Subcutaneous abdominal adipose tissue (tissue), 5 donors: ENCODE data around the gene CNTNAP5.
"Not testable (repeated sequence)": the region's sequence is repeated elsewhere in the genome, so short reads cannot be mapped to it uniquely, and the experiment has no call there.

Experiments used
- H3K27ac ChIP-seq: one replicate; pipeline ENCODE4 v1.7.0; 2013; ENCODE audit warnings: low read depth, mild to moderate bottlenecking, inconsistent platforms, low read length, moderate library complexity
- H3K27me3 ChIP-seq, 5 donors: one replicate each; pipeline ENCODE4 v1.7.0; 2013; ENCODE audit warnings: low read length in 5 of 5, inconsistent platforms in 1 of 5; ENCODE audit not compliant: control insufficient read depth in 5 of 5, insufficient read depth in 4 of 5
- H3K36me3 ChIP-seq, 5 donors: one replicate each; pipeline ENCODE4 v1.7.0; 2013; ENCODE audit warnings: low read length in 5 of 5; ENCODE audit not compliant: control insufficient read depth in 5 of 5, insufficient read depth in 5 of 5
- H3K4me1 ChIP-seq, 5 donors: one replicate each; pipeline ENCODE4 v1.7.0; 2013; ENCODE audit warnings: low read length in 5 of 5, mild to moderate bottlenecking in 3 of 5, moderate library complexity in 1 of 5; ENCODE audit not compliant: control insufficient read depth in 5 of 5, insufficient read depth in 5 of 5
- H3K4me3 ChIP-seq, 5 donors: one replicate each; pipeline ENCODE4 v1.7.0; 2013; ENCODE audit warnings: low read length in 5 of 5, low read depth in 1 of 5
- H3K9ac ChIP-seq, 5 donors: one replicate each; pipeline ENCODE4 v1.7.0; 2013; ENCODE audit warnings: low read length in 5 of 5, mild to moderate bottlenecking in 4 of 5, moderate library complexity in 3 of 5
- H3K9me3 ChIP-seq, 5 donors: one replicate each; pipeline ENCODE4 v1.7.0; 2013; ENCODE audit warnings: low read length in 5 of 5; ENCODE audit not compliant: control insufficient read depth in 5 of 5
- donor health status: healthy.
- donor health status: healthy.
- donor health status: healthy.
- donor health status: healthy.
- donor health status: healthy.

Gene CNTNAP5

DNA sequence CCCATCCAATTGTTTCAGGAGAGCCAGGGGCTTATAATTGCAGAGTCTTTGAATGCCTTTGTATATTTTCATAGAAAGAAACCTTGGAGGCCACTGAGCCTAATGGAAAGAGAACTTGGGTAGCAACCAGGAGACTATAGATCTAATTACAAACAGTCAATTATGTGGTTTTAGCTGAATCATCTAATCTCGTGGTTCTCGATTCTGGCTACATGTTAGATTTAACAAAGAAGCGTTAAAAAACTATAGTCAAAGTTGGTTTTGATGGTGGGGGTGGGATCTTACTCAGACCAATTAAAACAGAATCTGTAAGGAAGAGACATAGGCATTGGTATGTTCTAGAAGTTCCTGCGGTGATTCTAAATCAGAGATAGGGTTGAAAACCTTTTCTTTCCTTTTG lies 344.1 kb downstream of the CNTNAP5 start:
- H3K4me1 ChIP-seq = no peaks in the 10 kb centered on the region
- H3K9ac ChIP-seq = no peak overlapping the region
- no peak overlapping the region for H3K27ac ChIP-seq
- no peaks in the 10 kb centered on the region for H3K36me3 ChIP-seq
- H3K9me3 ChIP-seq = no peaks in the 10 kb centered on the region
- H3K4me3 ChIP-seq = no peak overlapping the region
- H3K27me3 ChIP-seq = no peaks in the 10 kb centered on the region

DNA sequence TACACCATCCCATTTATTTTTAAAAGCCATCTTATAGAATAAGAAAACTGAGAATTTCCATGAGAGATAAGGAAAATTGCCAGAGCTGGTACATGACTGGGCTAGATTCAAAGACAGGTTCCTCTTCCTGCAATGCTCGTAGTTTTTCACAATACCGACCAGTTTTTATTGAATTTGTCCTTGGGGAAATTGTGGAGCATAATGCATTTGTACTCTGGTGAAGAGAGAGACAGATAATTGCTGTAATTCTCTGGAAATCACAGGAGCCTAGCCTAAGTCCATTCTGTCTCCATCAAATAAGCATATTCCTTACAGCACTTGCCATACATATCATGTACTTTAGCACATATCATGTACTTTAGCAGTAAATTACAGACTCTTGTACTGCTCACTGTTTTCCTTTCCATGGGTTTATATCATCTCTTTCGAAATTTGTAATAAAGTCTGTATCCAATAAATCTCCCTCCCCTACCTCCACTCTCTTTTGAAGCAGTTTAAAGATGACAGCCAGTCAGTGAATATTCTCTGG lies 355.2 kb downstream of the CNTNAP5 start:
- Histone ChIP-seq H3K4me1 (no peaks in the 10 kb centered on the region), H3K9ac (no peak overlapping the region), H3K9me3 (peaks cover 0 to 6% (median 4%) of the 10 kb centered on the region in 5 donors), H3K27ac (no peak overlapping the region), H3K27me3 (no peaks in the 10 kb centered on the region), H3K4me3 (no peak overlapping the region), H3K36me3 (no peaks in the 10 kb centered on the region)

DNA sequence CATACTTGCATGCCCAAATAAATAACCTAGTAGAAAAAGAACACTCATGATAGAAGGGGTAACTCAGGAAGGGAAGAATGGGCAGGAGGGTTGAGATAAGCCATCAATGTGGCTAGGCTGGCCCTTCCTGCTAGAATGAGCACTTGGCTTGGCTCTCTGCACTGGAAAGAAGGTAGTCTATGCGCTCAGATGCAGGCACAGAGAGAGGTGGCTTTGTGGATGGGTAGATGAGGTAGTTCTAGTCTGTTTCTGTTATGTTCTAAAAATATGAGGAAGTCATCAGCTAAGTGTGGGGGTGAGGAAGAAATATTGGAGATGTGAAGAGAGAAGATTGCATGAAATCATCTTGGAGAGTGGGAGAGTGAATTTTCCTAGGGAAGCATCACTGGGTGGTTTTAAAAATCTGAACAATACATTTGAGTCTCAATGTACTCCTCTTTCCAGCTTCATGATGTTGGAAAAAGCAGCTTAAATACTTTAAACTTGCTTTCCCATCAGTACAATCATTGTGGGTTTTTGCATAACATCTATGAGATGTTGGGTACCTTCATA lies 357.1 kb downstream of the CNTNAP5 start:
- no peaks in the 10 kb centered on the region for H3K36me3 ChIP-seq
- H3K9ac ChIP-seq = no peak overlapping the region

DNA sequence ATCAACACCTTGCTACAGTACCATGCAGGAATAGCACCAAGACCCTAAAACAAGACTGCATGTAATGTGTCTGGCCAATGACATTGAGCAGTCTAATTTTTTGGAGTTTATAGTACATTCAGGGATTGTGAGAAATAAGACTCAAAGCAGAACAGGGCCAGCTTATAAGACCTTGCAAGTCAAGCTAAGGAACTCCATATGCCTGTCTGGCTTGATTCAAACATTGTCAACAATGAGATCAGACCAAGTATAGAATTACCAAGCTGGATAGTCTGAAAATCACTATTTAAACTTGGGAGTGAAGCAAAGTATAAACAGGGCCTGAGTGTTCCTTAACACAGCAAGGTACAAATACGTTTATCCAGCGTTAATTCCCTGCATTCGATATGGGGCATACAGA lies 370.9 kb downstream of the CNTNAP5 start:
- no peaks in the 10 kb centered on the region for H3K36me3 ChIP-seq
- no peak overlapping the region for H3K27ac ChIP-seq
- H3K4me3 ChIP-seq = no peak overlapping the region
- no peak overlapping the region for H3K9ac ChIP-seq
- no peaks in the 10 kb centered on the region for H3K4me1 ChIP-seq
- no peaks in the 10 kb centered on the region for H3K27me3 ChIP-seq
- no peaks in the 10 kb centered on the region for H3K9me3 ChIP-seq

More for the DNA sequence above, 357.1 kb downstream of the CNTNAP5 start:
- Histone ChIP-seq H3K4me3 (no peak overlapping the region), H3K4me1 (no peaks in the 10 kb centered on the region), H3K9me3 (peaks cover 0 to 6% (median 4%) of the 10 kb centered on the region in 5 donors), H3K27ac (no peak overlapping the region), H3K27me3 (no peaks in the 10 kb centered on the region)

DNA sequence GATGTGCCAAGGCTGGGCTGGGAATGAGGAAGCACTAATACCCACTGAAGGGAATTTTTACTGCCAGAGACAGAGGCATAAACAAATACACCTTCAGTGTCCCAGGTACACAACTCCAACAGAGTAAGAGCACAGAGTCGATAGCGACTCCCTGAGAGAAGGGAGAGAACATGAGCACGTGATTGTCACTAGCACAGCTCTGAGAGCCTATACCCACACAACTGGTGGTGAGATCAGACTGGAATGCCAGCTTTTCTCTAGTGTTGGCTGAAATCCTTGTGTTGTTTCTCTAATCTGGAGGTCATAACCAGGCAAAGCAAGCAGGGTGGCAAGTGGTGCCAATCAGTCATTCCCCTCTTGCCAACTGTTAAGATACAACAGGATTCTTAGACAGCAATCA lies 377.2 kb downstream of the CNTNAP5 start:
- H3K27ac ChIP-seq = no peak overlapping the region
- H3K36me3 ChIP-seq = no peaks in the 10 kb centered on the region
- no peak overlapping the region for H3K4me3 ChIP-seq

DNA sequence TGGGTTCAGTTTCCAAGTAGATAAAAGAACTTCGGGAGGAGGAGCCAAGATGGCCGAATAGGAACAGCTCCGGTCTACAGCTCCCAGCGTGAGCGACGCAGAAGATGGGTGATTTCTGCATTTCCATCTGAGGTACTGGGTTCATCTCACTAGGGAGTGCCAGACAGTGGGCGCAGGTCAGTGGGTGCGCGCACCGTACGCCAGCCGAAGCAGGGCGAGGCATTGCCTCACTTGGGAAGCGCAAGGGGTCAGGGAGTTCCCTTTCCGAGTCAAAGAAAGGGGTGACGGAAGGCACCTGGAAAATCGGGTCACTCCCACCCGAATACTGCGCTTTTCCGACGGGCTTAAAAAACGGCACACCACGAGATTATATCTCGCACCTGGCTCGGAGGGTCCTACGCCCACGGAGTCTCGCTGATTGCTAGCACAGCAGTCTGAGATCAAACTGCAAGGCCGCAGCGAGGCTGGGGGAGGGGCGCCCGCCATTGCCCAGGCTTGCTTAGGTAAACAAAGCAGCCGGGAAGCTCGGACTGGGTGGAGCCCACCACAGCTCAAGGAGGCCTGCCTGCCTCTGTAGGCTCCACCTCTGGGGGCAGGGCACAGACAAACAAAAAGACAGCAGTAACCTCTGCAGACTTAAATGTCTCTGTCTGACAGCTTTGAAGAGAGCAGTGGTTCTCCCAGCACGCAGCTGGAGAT lies 382.9 kb downstream of the CNTNAP5 start:
- H3K4me1 ChIP-seq, H3K9me3 ChIP-seq, H3K4me3 ChIP-seq, H3K9ac ChIP-seq, H3K36me3 ChIP-seq, H3K27ac ChIP-seq, H3K27me3 ChIP-seq: not testable (repeated sequence)

More for the DNA sequence above, 377.2 kb downstream of the CNTNAP5 start:
- H3K27me3 ChIP-seq = no peaks in the 10 kb centered on the region
- H3K9me3 ChIP-seq = no peaks in the 10 kb centered on the region
- H3K4me1 ChIP-seq = no peaks in the 10 kb centered on the region
- no peak overlapping the region for H3K9ac ChIP-seq

DNA sequence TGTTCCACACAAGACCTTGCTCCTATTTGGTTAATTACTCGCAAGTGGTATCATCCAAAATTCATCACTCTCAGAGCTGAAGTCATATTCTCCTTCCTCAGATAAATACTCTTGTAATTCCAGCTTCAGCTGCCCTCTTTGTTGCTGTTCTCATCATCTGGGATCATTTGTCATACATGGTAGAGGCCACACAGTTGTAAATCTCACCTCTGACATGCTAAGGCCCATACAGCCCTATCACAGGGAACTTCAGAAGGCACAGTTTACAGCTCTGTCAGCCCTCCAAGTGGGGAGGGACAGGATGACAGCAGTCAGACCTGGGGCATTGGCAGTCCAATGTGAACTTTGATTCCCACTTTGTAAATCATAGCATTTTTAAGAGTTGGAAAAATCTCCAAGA lies 399.0 kb downstream of the CNTNAP5 start:
- Histone ChIP-seq H3K36me3 (no peaks in the 10 kb centered on the region), H3K9ac (no peak overlapping the region)

DNA sequence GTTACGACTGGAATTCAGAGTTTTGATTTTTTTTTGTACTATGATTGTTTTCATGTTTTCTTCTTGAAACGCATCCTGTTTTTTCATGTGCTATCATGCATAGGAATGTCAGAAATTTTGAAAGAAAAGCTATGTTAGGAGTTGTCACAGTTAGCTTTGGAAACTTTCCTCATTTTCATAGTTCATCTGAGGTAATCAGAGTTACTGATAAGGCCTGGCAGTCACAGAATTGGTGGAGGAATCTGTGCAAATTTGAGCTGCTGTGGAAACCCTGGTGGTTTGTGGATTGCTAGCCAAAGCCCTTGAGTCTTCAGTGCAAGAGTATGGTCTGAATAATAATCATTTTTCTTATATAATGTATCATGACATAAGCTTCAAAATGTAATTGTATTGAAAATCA lies 401.0 kb downstream of the CNTNAP5 start:
- Histone ChIP-seq H3K36me3 (no peaks in the 10 kb centered on the region), H3K9ac (no peak overlapping the region), H3K27me3 (peaks cover 0 to 2% (median 0%) of the 10 kb centered on the region in 5 donors), H3K9me3 (no peaks in the 10 kb centered on the region), H3K27ac (no peak overlapping the region), H3K4me1 (peaks cover 0 to 5% (median 0%) of the 10 kb centered on the region in 5 donors), H3K4me3 (no peak overlapping the region)

More for the DNA sequence above, 399.0 kb downstream of the CNTNAP5 start:
- Histone ChIP-seq H3K9me3 (no peaks in the 10 kb centered on the region), H3K4me3 (no peak overlapping the region), H3K4me1 (peaks cover 0 to 5% (median 0%) of the 10 kb centered on the region in 5 donors), H3K27me3 (peaks cover 0 to 2% (median 0%) of the 10 kb centered on the region in 5 donors), H3K27ac (no peak overlapping the region)

DNA sequence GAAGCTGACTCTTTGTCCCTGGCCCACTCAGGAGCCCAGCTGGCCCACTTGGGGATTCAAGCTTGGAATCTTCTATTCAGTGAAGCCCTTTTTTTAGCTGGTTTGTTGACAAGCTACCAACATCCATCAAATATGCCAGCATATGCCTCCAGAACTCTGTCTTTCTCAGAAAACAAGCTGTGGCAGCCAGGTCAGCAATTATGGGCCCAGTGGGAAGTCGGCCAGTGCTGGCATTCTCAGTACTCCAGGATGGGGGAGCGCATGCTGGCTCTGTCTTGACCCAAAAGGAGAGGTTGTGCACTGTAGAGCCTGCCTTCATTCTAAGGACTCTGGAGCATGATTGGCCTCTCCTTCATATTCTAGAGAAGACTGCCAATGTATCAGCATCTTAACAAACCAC lies 401.5 kb downstream of the CNTNAP5 start:
- H3K4me3 ChIP-seq = no peak overlapping the region
- H3K4me1 ChIP-seq = peaks cover 0 to 5% (median 0%) of the 10 kb centered on the region in 5 donors
- H3K36me3 ChIP-seq = no peaks in the 10 kb centered on the region
- H3K27ac ChIP-seq = no peak overlapping the region
- no peaks in the 10 kb centered on the region for H3K9me3 ChIP-seq
- peaks cover 0 to 2% (median 0%) of the 10 kb centered on the region in 5 donors for H3K27me3 ChIP-seq
- no peak overlapping the region for H3K9ac ChIP-seq

DNA sequence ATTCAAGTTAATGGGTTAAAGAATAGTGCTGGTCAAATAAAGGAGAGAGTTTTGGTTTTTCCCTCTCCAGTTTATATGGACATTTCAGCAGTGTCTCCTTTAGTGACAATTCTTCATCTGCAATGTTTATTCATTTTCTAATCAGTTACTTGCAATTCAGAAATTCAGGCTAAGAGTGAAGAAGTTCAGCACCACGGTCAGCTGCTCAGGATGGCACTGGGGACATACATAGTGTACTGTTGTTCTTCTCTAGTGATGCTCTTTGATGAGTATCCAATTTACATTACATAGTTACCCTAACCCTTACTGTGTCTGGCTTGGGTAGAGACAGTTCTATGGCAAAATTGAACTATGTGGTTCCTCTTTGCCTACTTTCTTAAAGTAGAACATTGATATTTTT lies 412.7 kb downstream of the CNTNAP5 start:
- Histone ChIP-seq H3K4me3 (no peak overlapping the region), H3K36me3 (no peaks in the 10 kb centered on the region), H3K27ac (no peak overlapping the region), H3K9me3 (no peaks in the 10 kb centered on the region), H3K4me1 (no peaks in the 10 kb centered on the region), H3K9ac (no peak overlapping the region), H3K27me3 (no peaks in the 10 kb centered on the region)
